NCI-H1436 (cell line): ENCODE measurements around the gene BRI3BP.
"Not testable (repeated sequence)": the region's sequence is repeated elsewhere in the genome, so short reads cannot be mapped to it uniquely, and the experiment has no call there.

Experiments used
- DNase-seq: peaks from one replicate; lab custom pipeline; 2025; lab: John Stamatoyannopoulos, UW

The BRI3BP gene

DNA sequence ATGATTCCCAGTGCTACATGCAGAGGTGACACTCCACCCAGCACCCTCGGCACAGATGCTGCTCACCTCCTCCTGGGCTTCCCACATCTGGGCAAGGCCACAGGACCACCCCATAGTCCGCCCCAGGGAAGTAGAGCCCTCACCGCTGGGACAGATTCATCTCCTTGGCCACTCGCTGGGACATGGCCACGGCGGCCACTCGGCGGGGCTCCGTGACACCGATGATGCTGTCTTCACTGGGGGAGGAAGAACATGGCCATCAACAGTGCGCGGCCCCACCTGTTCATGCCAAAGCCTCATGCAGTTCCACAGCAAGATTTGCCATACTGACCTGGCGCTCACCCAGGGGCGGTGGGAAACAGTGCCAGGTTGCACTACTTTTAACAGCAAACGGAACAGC, 18.2 kb upstream of the BRI3BP start:
- no peak for DNase-seq

DNA sequence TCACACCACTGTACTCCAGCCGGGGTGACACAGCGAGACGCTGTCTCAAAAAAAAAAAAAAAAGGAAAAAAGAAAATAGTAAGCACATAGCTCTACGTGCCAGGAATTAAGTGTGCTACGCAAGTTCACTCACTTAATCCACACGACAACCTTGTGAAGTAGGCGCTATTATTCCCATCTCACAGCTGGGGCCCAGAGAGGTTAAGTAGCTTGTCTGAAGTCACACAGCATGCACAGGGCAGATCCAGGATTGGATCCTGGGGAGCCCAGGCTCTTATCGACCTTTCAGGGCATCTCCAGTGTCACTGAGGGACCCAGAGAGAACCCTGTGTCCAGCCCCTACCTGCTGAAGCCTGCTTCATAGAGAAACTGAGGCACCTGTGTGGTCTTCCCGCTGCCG, 16.4 kb upstream of the BRI3BP start:
- no peak for DNase-seq

DNA sequence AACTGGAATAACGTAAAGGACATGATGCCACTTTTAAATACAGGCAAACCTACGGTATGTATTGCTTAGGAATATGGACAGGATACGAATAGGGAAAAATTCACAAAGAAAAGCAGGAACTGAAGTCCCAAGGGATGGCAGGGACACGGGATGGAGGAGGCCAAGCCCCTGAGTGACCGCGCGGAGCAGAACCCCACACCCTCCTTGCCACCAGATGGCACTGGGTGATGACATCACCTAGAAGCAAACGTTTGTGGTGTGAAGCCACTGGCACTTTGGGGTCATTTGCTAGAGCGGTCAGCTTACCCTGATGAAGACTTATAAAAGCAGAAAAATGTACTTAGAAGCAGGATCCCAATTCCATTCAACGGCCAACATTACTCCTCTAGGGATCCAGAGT, 13.9 kb upstream of the BRI3BP start:
- no peak for DNase-seq

DNA sequence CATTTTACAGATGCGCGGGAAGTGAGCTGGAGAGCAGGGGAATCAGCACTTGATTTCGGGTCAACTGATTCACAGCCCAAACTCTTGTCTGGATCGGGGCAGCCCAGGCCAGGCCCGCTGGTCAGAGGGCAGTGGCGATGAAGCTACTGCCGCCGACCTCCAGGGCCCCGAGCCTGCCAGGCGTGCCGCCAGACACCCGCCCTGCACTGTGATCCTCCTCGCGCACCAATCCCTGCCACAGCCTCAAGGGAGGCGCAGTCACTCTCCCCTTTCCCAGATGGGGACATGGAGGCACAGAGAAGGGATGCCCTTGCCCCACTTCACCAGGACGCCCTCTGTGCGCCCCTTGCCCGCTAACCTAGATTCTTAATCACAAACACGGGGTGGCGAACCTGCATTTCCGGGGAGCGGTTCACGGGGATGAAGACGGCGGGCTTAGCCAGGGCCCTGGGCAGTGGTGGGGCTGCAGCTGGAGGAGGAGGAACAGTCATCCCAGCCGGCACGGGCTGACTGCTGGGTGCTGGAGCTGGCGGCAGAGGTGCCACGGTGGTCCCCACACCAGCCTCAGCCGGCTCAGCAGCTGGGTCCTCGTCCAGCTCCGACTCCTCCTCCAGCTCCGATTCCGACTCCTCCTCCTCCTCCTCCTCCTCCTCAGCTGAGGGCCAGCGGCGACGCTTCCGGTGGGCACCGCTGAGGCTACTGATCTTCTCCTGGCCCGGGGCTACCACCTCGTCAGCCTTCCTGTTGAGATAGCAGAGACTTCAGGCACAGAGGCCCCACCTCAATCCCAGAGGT, 13.2 kb upstream of the BRI3BP start:
- no peak for DNase-seq

DNA sequence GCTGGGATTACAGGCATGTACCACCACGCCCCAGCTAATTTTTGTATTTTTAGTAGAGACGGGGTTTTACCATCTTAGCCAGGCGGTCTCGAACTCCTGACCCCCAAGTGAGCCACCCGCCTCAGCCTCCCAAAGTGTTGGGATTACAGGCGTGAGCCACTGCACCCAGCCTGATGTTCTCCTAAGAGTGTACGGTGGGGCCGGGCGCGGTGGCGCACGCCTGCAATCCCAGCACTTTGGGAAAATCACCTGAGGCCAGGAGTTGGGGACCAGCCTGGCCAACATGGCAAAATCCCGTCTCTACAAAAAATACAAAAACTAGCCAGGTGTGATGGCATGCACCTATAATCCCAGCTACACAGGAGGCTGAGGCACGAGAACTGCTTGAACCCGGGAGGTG, 6.6 kb upstream of the BRI3BP start:
- not testable (repeated sequence) for DNase-seq

DNA sequence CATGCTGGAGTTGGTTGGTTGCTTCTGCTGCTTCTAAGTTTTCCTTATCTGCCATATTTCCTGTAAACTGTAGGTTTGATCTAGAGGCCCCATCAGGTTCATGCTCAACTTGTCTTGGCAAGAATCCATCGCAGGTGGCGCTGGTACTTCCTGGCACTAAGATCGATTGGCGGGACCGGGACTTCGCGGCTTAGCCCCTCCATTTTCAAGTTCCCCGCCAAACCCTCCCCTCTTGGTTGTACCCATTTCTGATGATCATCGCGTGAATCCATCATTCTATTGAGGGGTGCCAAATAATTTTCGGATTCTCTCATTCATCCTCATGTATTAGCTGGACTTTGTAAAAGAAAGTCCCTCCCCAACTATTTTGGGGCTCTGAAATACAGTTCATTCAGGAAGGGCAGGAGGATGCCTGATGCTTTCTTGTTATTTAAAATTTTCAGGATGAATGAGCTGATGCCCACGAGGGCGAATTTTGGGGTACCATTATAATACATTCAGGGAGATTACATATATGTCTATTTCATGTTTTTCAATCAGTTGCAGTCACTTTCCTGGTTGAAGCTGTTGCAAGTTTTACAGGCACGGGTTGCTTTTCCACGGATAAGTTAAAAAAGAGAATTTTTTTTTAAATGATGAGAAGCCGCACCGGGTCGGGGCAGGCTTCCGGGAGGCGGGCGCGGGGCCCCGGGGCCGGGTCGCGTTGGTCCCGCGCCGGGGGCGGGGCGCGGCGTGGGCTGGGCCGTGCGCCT, 395 bp upstream of the BRI3BP start:
- DNase-seq = peak; percentile 85

DNA sequence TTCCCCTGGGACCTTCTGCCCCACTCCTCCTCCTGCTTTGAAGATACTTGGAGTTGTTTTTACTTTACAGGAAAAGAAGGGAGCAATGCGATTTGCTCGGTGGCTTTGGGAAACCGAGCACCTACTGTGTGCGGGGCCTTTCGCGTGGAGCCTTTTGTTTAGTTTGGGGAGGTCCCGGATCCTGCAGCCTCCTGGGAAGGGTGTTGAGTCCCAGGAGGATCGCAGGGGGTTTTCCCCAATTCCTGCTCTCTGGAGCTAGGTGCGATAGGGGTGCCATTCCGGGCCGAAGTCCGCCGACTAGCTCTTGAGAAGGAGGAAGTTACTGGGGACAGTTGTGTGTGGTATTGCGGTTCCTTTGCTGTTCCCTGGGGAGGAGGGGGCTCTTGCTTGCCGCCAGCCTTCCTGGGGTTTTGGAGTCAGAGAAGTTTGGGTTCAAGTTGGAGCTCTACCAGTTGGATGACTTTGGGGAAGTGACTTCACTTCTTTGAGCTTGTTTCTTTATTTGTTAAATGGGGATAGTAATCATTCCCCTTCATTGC, 1.1 kb downstream of the BRI3BP start:
- no peak for DNase-seq

DNA sequence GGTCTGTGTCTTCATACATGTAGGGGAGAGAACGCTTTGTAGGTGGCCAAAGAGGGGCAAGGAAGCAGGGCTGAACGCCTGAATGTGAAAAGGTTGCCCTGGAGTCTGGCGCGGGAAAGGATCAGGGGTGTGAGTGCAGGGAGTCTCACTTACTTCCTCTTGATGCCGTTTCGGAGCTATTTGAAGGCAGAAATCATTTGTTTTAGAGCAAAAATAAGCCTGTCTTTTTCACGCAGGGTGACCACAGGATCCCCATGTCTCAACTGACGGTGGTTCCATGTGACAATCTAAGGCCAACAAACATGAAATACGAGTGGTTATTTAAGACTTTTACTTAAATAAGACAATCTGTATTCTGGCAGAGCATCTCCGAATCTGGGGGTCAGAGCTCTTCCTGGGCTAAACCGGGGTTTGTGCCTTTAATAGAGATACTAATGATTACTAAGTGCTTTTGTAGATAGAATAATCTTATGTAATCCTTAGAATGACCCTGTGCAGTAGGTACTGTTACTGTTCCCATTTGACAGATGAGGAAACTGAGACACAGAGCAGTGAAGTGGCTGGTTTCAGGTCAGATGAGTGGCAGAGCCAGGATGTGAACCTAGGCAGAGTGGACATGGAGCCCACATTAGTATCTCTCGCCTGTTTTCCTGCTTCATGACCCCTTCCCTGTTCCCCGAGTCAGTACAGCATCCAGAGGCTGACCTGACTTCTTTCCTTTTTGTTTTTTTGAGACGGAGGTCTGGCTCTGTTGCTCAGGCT, 1.9 kb downstream of the BRI3BP start:
- no peak for DNase-seq

DNA sequence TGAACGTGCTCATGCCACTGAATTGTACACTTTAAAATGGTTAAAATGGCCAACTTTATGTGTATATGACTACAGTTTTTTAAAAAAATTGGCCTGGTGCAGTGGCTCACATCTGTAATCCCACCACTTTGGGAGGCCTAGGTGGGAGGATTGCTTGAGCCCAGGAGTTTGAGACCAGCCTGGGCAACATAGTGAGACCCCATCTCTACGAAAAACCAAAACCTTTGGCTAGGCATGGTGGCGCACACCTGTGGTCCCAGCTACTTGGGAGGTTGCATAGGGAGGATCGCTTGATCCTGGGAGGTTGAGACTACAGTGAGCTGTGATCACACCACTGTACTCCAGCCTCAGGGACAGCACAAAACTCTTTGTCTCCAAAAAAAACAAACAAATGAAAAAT, 5.3 kb downstream of the BRI3BP start:
- DNase-seq = no peak

DNA sequence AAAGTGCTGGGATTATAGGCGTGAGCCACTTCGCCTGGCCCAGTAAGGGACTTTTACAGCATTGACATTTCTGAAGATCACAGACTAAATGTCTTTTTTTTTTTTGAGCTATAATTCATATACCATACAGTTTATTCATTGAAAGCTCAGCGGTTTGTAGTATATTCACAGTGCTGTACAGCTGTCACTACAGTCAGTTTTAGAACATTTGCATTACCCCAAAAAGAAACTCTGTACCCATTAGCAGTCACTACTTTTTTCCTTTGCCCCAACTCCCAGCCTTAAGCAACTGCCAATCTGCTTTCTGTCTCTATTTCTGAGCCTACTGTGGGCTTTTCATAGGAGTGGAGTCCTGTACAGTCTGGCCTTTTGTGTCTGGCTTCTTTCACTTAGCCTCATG, 8.2 kb downstream of the BRI3BP start:
- DNase-seq = no peak

DNA sequence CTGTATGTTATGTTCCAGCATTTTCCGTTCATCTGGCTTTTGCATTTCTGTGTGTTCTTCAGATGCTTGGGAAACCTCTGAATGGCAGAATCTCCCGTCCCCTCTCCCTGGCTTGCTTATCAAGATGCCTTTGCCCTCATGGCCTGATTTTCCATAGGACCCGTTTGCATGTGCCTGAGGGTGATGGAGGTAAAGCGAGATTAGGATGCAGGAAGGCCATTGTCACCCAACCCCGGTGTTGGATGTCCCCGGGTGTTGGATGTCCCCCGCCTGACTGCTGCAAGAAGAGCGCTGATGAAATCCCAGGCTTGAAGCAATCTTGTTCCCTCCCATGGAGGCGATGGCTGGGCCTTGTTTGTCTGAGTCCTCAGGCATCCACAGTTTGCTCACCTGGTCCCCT, 9.6 kb downstream of the BRI3BP start:
- no peak for DNase-seq

DNA sequence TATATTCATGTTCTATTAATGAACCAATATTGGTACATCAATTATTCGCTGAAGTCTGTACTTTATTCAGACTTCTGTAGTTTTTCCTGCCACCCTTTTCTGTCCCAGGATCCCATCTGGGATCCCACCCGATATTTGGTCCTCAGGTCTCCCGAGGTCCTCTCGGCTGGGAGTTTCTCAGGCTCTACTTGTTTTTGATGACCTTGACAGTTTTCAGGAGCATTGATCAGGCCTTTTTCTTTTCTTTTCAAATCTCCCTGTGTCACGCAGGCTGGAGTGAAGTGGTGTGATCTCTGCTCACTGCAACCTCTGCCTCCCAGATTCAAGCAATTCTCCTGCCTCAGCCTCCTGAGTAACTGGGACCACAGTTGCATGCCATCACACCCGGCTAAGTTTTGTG, 11.2 kb downstream of the BRI3BP start:
- no peak for DNase-seq

DNA sequence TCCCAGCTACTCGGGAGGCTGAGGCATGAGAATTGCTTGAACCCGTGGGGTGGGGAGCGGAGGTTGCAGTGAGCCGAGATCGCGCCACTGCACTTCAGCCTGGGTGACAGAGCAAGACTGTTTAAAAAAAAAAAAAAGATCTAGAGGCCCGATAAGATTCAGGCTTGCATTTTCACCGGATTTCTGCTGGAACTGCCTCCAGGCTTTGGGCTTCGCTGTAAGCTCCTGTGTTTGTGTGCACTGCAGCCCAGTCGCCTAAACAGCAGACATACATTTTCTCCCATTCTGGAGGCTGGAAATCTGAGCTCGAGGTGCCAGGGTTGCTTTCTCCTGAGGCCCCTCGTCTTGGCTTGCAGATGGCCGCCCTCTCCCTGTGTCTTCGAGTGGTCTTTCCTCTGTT, 12.2 kb downstream of the BRI3BP start:
- no peak for DNase-seq

DNA sequence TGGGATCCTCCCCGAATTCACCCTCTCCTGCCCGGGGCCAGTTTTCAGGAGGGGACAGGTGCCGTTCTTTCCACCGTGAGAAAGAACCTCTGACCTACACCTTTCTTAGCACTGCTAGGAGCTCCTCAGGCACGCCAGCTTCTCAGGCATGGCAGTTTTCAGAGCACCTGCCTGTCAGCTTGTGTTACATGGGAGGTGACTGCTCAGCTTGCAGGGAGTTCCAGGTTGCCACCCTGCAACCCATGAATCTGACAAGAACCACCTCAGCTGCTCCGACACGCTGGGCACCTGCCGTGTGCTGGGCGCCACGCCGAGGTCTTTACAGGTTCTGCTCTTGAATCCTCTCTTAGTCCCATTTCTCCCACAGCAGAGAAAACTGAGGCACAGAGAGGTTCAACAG, 12.9 kb downstream of the BRI3BP start:
- DNase-seq = no peak

DNA sequence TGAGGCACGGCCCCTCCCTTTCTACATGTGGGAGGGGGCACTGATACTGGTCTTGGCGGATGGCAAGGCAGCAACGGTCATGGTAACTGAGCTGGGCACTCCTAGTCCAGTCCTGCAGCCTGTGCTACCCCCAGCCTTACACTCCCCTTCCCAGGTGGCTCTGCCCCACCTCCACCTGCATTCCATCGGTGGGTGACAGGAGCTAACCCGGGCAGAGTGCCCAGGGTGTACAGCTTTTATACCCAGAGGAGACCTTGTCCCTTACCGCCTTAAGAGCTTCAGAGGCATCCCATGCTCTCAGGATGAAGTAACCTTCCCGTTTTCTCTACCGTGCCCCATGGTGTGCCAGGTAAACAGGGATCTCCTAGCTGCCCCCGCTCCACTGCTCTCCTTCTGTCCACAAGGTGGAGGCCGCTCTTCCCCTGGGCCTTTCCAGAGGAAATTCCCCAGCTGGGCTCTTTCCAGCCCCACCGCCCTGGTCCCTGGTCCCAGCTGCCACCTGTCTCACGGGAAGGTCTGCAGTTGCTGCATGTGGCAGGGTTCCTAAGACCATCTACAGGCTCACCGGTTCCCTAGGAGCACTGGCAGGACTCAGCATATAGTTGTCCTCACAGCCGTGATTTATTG, 20.5 kb downstream of the BRI3BP start:
- no peak for DNase-seq

DNA sequence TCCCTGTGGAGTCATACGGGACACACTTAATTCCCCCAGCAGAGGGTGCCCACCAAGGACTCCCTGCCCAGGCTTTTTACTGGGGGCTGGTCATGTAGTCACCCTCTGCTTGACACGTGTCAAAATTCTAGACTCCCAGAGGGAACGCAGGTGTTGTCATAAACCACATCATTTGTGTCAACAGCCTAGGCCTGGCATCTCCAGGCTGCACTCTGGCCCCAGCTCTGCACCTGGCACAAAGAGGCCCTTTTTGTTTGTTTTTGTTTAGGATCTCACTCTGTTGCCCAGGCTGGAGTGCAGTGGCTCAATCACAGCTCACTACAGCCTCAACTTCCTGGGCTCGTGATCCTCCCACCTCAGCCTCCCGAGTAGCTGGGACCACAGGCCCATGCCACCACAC, 21.1 kb downstream of the BRI3BP start:
- DNase-seq = peak; percentile 69

DNA sequence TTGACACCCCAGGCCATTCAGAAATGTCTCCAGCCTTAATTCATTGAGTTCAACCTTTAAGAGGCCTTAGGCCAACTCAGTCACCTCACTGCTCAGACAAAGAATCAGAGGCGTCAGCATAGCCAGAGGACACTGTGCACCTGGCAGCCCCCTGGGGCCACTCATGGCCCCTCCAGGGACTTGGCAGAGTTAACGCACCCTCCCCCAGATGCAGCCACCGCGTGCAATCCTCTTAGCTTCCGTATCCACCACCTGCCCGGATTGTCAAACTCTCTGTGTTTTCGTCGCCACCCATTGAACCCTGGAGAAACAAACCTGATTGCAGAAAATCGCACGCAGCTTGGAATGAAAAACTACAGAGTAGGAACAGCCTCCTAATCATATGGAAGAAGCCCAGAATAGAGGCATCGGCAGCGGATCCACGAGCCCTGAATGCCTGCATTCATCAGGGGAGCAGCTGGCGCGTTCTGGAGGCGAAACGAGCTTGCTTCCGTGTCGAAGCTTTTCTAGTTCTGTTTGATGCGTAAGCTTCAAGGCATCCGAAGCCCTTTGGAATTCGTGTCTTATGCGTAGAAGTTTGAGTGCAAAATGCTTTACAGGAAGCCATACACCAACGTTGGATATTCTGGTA, 22.4 kb downstream of the BRI3BP start:
- DNase-seq = peak; percentile 95

DNA sequence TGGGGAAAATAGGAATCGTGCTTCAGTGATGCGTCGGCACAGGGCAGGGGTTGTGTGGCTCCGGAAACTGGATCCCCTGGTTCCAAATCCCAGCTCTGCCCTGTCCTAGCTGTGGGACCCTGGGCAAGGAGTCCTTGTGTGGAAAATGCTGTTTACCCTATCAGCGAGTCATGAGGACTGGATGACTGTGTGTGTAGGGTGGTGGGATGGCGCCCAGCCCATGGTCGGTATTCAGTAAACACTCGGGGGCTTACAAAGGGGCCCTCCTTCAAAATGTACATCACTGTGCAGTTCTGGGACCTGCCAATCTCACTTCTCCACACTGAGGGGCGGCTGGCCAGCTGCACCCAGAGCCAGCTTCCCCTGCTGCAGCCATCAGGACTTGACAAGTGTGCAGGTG, 24.4 kb downstream of the BRI3BP start:
- DNase-seq = no peak

DNA sequence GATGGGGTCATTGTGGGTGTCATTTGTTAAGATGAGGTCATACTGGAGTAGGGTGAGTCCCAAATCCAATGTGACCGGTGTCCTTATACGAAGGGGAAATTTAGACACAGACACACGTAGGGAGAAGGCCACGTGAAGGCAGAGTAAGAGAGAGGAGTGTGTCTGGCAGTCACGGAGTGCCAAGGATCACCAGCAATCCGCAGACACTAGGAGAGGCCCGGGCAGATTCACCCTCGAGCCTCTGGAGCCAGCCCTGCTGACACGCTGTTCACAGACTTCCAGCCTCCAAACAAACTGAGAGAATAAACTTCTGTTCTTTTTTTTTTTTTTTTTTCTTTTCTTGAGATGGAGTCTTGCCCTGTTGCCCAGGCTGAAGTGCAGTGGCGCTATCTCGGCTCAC, 24.9 kb downstream of the BRI3BP start:
- DNase-seq = no peak

DNA sequence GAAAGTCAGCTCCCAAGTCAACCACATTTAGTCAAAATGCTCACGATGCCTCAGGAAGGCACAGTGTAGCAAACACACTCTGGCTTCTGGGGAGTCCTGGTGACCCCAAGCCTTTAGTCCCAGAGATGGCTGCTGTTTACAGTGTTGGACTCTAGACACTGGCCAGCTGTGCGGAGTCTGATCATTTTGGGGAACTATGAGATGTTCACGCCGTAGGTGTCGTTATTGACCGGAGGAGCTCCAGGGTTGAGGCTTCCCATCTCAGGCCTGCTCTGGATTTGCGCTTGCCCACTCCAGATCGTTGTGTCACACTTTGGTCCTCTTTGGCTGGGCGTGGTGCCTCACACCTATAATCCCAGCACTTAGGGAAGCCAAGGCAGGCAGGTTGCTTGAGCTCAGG, 27.7 kb downstream of the BRI3BP start:
- DNase-seq = no peak

DNA sequence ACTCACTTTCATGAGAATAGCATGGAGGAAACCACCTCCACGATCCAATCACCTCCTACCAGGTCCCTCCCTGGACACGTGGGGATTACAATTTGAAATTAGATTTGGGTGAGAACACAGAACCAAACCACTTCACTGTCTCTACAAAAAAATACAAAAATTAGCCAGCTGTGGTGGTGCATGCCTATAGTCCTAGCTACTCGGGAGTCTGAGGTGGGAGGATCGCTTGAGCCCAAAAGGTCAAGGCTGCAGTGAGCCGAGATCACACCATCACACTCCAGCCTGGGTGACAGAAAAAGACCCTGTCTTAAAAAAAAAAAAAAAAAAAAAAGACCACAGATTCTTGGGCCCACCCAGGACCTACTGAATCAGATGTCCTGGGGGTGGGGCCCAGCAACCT, 28.3 kb downstream of the BRI3BP start:
- DNase-seq = no peak

DNA sequence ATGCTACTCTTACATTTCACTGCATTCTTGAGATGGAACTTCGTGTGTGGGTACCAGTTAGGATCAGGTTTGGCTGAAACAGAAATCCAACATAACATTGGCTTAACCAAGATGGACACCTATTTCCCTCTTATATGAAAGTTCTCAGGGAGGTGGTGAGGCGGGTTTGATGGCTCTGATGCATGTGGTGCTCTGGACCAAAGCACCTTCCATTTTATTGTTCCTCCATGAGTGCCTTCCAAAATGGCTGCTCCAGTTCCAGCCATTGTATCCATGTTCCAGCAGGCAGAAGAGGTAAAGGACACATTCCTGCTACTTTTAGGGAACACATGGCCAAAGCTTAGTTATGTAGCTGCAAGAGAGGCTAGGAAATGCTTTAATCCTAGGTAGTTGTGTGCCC, 29.6 kb downstream of the BRI3BP start:
- DNase-seq = no peak
